ENCODE results near the gene ASCL2.
A peak's percentile ranks its signal among the peaks of the same experiment; 100 is the strongest.

Gene ASCL2

GRCh38 chr11:2276280-2277007 lies 6.1 kb upstream of the ASCL2 start:
- Mint-ChIP-seq H3K9me3 (peaks cover 7% of the 10 kb centered on the region), H3K4me1 (ENCODE audit: low read depth) (peaks cover 5% of the 10 kb centered on the region), H3K27me3 (ENCODE audit: low read depth) (peaks cover 46% of the 10 kb centered on the region), H3K27ac (no peak overlapping the region), H3K4me3 (no peak overlapping the region), H3K36me3 (ENCODE audit: low read depth) (no peaks in the 10 kb centered on the region)
- no peak for DNase-seq (ENCODE audit: low spot score)

GRCh38 chr11:2275334-2276279 lies 5.2 kb upstream of the ASCL2 start:
- Mint-ChIP-seq H3K36me3 (ENCODE audit: low read depth) (no peaks in the 10 kb centered on the region), H3K27ac (no peak overlapping the region), H3K4me1 (ENCODE audit: low read depth) (peaks cover 5% of the 10 kb centered on the region), H3K9me3 (peaks cover 7% of the 10 kb centered on the region), H3K27me3 (ENCODE audit: low read depth) (peaks cover 46% of the 10 kb centered on the region), H3K4me3 (no peak overlapping the region)
- DNase-seq (ENCODE audit: low spot score), result no peak

GRCh38 chr11:2273771-2274170 lies 3.4 kb upstream of the ASCL2 start:
- H3K4me1 Mint-ChIP-seq (ENCODE audit: low read depth), result peaks cover 5% of the 10 kb centered on the region
- H3K27me3 Mint-ChIP-seq (ENCODE audit: low read depth), result peaks cover 39% of the 10 kb centered on the region
- H3K4me3 Mint-ChIP-seq, result no peak overlapping the region
- no peaks in the 10 kb centered on the region for H3K9me3 Mint-ChIP-seq
- no peak overlapping the region for H3K27ac Mint-ChIP-seq
- H3K36me3 Mint-ChIP-seq (ENCODE audit: low read depth), result no peaks in the 10 kb centered on the region
- no peak for DNase-seq (ENCODE audit: low spot score)

DNA sequence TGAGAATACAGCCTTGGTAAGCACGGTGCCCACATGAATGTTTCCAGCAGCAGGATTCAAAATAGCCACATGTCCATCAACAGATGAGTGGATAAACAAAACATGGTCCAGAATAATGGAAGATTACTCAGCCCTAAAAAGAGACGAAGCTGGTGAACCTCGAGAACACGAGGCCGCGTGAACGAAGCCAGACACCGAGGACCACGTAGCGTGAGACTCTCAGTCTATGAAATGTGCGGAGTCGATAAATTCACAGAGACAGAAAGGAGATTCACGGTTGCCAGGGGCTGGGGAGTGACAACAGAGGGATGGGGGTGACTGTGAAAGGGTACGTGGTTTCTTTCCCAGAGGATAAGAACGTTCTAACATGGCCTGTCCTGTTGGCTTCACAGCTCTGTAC lies 2.9 kb upstream of the ASCL2 start:
- Mint-ChIP-seq H3K4me3 (no peak overlapping the region), H3K27ac (no peak overlapping the region), H3K27me3 (ENCODE audit: low read depth) (peaks cover 42% of the 10 kb centered on the region)

GRCh38 chr11:2272946-2273280 lies 2.5 kb upstream of the ASCL2 start:
- DNase-seq (ENCODE audit: low spot score), result no peak
- no peaks in the 10 kb centered on the region for H3K36me3 Mint-ChIP-seq (ENCODE audit: low read depth)
- H3K4me1 Mint-ChIP-seq (ENCODE audit: low read depth), result peaks cover 8% of the 10 kb centered on the region
- H3K27me3 Mint-ChIP-seq (ENCODE audit: low read depth), result peaks cover 43% of the 10 kb centered on the region
- no peaks in the 10 kb centered on the region for H3K9me3 Mint-ChIP-seq
- peak overlapping the region; percentile 29 for H3K4me3 Mint-ChIP-seq
- no peak overlapping the region for H3K27ac Mint-ChIP-seq

More for the DNA sequence above, 2.9 kb upstream of the ASCL2 start:
- H3K4me1 Mint-ChIP-seq (ENCODE audit: low read depth), result peaks cover 8% of the 10 kb centered on the region
- DNase-seq (ENCODE audit: low spot score), result no peak
- no peaks in the 10 kb centered on the region for H3K9me3 Mint-ChIP-seq
- H3K36me3 Mint-ChIP-seq (ENCODE audit: low read depth), result no peaks in the 10 kb centered on the region

DNA sequence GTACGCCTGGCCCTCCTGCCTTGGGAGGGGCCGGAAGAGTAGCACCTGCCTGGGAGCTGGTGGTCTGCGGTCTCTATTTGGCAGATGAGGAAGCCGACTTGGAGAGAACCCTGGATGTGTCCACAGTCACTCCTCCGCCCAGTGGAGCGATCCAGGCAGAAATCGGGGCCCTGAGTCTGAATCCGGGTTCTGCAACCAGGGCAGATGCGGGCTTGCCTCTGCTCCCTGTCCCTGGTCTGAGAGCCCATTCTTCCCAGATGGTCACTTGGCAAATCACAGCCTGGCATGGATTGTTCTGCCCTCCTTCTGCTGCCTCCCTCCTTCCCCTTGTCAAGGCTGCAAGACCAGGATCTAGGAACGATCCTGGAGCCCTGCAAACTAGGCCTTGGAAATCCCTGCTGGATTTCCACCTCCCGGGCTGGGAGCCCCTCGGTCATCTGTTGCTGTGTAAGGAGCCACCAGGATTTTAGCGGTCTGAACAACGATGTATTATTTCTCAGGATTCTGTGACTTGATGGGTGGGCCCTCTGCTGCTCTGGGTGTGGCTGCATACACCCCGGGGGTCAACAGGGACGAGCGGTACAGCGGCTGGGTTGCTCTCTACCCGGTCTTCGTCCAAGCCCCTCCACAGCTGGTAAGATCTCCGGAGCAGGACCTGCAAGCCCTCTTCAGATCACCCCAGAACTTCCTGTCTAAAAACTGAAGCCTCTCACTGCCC lies 2.0 kb upstream of the ASCL2 start:
- no peak overlapping the region for H3K4me3 Mint-ChIP-seq
- no peaks in the 10 kb centered on the region for H3K36me3 Mint-ChIP-seq (ENCODE audit: low read depth)
- H3K4me1 Mint-ChIP-seq (ENCODE audit: low read depth), result peaks cover 4% of the 10 kb centered on the region
- no peaks in the 10 kb centered on the region for H3K9me3 Mint-ChIP-seq
- no peak for DNase-seq (ENCODE audit: low spot score)
- H3K27ac Mint-ChIP-seq, result no peak overlapping the region
- peaks cover 40% of the 10 kb centered on the region for H3K27me3 Mint-ChIP-seq (ENCODE audit: low read depth)

DNA sequence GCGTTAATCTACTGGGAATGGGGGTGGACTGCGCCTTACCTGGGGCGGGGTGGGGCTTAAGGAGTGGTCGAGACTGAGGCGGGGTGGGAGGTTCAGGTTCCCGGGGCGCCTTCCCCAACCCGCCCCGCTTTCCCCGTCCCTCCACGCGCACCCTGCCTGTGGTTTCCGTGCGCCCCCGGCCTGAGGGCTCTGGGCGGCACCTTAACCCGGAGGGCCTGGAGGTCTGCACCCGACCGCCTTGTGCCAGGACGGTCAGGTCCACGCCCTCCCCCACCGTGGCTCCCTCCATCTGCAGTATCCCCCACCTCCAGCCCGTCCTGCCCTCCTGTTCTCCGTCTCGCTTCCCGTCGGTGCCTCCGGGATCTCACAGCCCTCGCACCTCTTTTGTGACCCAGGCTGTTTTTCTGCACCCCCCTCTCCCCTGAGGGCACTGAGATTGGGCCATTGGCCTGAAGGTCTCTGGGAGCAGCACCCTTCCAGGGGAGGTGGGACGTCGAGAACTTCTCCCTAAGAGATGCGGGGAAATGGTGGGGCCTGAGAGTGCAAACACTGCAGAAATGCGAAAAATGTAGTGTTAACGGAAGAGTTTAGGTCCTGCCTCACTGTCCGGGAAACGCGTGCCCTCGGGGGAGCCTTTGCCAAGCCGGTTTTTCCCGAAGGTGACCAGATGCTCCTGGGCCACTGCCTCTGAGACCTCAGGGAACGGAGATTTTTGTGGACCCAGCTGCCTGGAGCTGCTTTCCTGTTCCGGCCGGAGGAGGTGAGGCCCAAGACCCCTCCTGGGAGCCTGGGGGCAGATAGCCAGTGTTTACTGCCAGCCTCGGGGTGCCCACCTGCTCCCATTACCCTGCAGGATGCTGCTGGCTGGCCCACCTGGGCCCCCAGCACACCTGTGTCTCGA lies 1.2 kb upstream of the ASCL2 start:
- Mint-ChIP-seq H3K27ac (no peak overlapping the region), H3K9me3 (no peaks in the 10 kb centered on the region), H3K27me3 (ENCODE audit: low read depth) (peaks cover 38% of the 10 kb centered on the region), H3K4me3 (peak overlapping the region; percentile 15), H3K36me3 (ENCODE audit: low read depth) (no peaks in the 10 kb centered on the region), H3K4me1 (ENCODE audit: low read depth) (peaks cover 4% of the 10 kb centered on the region)
- no peak for DNase-seq (ENCODE audit: low spot score)

GRCh38 chr11:2271077-2271326 lies 614 bp upstream of the ASCL2 start:
- DNase-seq (ENCODE audit: low spot score), result no peak
- no peaks in the 10 kb centered on the region for H3K9me3 Mint-ChIP-seq
- peaks cover 40% of the 10 kb centered on the region for H3K27me3 Mint-ChIP-seq (ENCODE audit: low read depth)
- no peak overlapping the region for H3K27ac Mint-ChIP-seq
- no peaks in the 10 kb centered on the region for H3K36me3 Mint-ChIP-seq (ENCODE audit: low read depth)
- no peak overlapping the region for H3K4me3 Mint-ChIP-seq
- peaks cover 9% of the 10 kb centered on the region for H3K4me1 Mint-ChIP-seq (ENCODE audit: low read depth)

GRCh38 chr11:2269601-2270321 lies 627 bp downstream of the ASCL2 start:
- H3K4me1 Mint-ChIP-seq (ENCODE audit: low read depth), result peaks cover 17% of the 10 kb centered on the region
- no peak overlapping the region for H3K27ac Mint-ChIP-seq
- DNase-seq (ENCODE audit: low spot score), result peak; percentile 32
- H3K9me3 Mint-ChIP-seq, result no peaks in the 10 kb centered on the region
- H3K27me3 Mint-ChIP-seq (ENCODE audit: low read depth), result peaks cover 40% of the 10 kb centered on the region
- H3K4me3 Mint-ChIP-seq, result peak overlapping the region; percentile 43
- H3K36me3 Mint-ChIP-seq (ENCODE audit: low read depth), result no peaks in the 10 kb centered on the region

GRCh38 chr11:2268729-2269600 lies 1.4 kb downstream of the ASCL2 start:
- Mint-ChIP-seq H3K4me1 (ENCODE audit: low read depth) (peaks cover 17% of the 10 kb centered on the region), H3K4me3 (peak overlapping the region; percentile 43), H3K27me3 (ENCODE audit: low read depth) (peaks cover 36% of the 10 kb centered on the region), H3K9me3 (no peaks in the 10 kb centered on the region), H3K36me3 (ENCODE audit: low read depth) (no peaks in the 10 kb centered on the region), H3K27ac (no peak overlapping the region)
- peak; percentile 85 for DNase-seq (ENCODE audit: low spot score)

GRCh38 chr11:2267851-2268728 lies 2.3 kb downstream of the ASCL2 start:
- peaks cover 32% of the 10 kb centered on the region for H3K27me3 Mint-ChIP-seq (ENCODE audit: low read depth)
- peak; percentile 3 for DNase-seq (ENCODE audit: low spot score)
- H3K4me3 Mint-ChIP-seq, result peak overlapping the region; percentile 24
- H3K27ac Mint-ChIP-seq, result peak overlapping the region; percentile 2
- H3K4me1 Mint-ChIP-seq (ENCODE audit: low read depth), result peaks cover 17% of the 10 kb centered on the region
- no peaks in the 10 kb centered on the region for H3K9me3 Mint-ChIP-seq
- H3K36me3 Mint-ChIP-seq (ENCODE audit: low read depth), result no peaks in the 10 kb centered on the region
